ENCODE measurements around the gene DFFA. TPM values are rescaled to one million over a fixed set of nuclear protein-coding genes. Genes with fewer than 3 reads are reported as not detected.

Gene DFFA
- total and polyA plus RNA-seq, 2 experiments from 2014 or later: 24.1 to 30.0 TPM

DNA sequence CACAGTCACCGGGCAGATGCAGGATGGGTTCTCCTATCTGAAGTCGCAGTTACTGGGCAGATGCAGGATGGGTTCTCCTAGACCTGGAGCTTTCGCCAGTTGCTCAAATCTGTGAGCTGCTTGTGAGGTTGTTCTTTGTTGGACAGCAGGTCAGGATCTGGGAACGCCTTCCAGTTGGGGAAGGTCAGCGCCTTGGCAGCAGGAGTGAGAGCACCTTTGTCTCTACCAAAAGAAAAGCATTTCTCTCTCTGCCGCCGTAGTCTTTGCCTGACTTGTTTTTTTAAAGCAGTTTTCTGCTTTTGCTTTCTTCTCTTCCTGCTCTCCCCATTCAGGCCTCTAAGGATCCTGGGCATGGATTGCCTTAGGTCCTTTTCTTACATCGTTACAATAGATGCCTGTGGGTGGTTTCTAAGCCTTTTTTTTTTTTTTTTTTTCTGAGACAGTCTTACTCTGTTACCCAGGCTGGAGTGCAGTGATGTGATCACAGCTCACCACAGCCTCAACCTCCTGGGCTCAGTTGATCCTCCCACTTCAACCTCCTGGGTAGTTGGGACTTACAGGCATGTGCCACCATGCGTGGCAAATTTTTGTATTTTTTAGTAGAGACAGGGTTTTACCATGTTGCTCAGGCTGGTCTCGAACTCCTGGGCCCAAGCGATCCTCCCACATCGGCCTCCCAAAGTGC, 18.1 kb upstream of the DFFA start:
- TF ChIP-seq, protein P1, sequence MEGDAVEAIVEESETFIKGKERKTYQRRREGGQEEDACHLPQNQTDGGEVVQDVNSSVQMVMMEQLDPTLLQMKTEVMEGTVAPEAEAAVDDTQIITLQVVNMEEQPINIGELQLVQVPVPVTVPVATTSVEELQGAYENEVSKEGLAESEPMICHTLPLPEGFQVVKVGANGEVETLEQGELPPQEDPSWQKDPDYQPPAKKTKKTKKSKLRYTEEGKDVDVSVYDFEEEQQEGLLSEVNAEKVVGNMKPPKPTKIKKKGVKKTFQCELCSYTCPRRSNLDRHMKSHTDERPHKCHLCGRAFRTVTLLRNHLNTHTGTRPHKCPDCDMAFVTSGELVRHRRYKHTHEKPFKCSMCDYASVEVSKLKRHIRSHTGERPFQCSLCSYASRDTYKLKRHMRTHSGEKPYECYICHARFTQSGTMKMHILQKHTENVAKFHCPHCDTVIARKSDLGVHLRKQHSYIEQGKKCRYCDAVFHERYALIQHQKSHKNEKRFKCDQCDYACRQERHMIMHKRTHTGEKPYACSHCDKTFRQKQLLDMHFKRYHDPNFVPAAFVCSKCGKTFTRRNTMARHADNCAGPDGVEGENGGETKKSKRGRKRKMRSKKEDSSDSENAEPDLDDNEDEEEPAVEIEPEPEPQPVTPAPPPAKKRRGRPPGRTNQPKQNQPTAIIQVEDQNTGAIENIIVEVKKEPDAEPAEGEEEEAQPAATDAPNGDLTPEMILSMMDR (IDR thresholded peaks at IDR 0.05; ENCODE audit: poor library complexity): no peak
- TF ChIP-seq EZH2 (IDR thresholded peaks at IDR 0.05; ENCODE audit: borderline replicate concordance) (no peak), EZH2phosphoT487 (IDR thresholded peaks at IDR 0.05; ENCODE audit: low read depth, severe bottlenecking, unreplicated experiment) (no peak)
- H3K79me2 ChIP-seq: peaks cover 90% of the 10 kb centered on the region
- no peaks in the 10 kb centered on the region for H3K9me3 ChIP-seq (ENCODE audit: low read depth)
- peaks cover 5% of the 10 kb centered on the region for H3K4me1 ChIP-seq (ENCODE audit: insufficient read depth)
- no peaks in the 10 kb centered on the region for H3K27me3 ChIP-seq
- no peak for DNase-seq (ENCODE audit: low spot score)
- no peak overlapping the region for H3K4me3 ChIP-seq
- H3K27ac ChIP-seq: no peak overlapping the region
- H4K20me1 ChIP-seq (ENCODE audit: insufficient read depth, poor library complexity, severe bottlenecking): peaks cover 36% of the 10 kb centered on the region
- no peaks in the 10 kb centered on the region for H3K36me3 ChIP-seq (replicated peaks; ENCODE audit: insufficient read depth, low read depth)
- H3K4me2 ChIP-seq: peak overlapping the region; percentile 4
- no peaks in the 10 kb centered on the region for H3K9me2 ChIP-seq (replicated peaks; ENCODE audit: insufficient read depth)
- WGBS (ENCODE audit: low lambda C conversion rate, missing lambda C conversion rate): 84% methylated on average over 12 of the region's 12 CpGs
- no peak overlapping the region for H2AFZ ChIP-seq

DNA sequence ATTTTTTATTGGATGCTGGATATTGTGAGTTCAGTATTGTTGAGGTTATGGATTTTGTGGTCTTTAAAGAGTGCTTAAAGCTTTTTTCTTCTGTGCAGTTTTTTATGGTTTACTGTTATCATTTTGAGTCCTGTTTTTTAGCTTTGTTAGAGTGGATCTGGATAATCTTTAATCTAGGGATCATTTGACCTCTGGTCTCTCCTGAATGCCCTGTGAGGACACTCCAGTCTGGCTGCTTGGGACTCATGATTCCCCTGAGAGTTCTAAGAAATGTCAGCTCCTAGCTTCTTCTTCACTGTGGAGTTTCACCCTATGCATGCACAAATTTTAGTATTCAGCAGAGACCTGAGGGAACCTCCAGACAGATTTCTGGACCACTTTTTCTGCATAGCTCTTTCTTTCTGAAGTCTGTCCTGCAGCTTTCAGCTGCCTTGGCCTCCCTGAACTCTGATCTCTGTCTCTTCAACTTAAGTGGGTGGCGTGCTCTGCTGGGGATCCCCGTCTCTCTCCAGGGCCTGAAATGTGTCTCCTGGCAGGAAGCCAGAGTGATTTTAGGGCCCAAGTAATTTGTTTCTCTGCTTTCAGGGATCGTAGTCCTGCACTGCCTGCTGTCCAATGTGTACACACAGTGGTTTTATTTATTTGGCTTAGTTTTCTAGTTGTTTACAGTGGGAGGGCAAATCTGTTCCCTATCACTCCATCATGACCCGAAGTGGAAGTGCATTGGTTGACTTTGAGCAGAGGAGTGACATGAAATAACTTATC, 17.1 kb upstream of the DFFA start:
- H4K20me1 ChIP-seq (ENCODE audit: insufficient read depth, poor library complexity, severe bottlenecking): peaks cover 32% of the 10 kb centered on the region
- no peak for DNase-seq (ENCODE audit: low spot score)
- WGBS (ENCODE audit: low lambda C conversion rate, missing lambda C conversion rate): 29% methylated on average over 4 of the region's 4 CpGs

DNA sequence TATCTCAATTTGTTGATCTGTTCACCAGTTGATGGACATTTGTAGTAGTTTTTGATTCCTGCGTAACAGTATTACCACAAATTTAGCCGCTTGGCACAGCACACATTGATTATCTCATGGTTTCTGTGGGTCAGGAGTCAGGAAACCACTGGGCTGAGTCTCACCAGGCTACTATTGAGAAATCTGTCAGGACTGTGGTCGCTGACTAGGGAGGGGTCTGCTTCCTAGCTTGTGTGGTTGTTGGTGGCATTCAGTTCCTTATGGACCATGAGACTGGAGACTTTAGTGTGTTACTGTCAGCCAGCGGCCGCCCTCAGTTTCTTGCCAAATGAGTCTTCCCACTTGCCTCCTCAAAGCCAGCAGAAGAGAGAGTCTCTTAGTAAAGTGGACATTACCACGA, 12.2 kb upstream of the DFFA start:
- no peak for DNase-seq (ENCODE audit: low spot score)
- Histone ChIP-seq H3K4me2 (no peak overlapping the region), H4K20me1 (ENCODE audit: insufficient read depth, poor library complexity, severe bottlenecking) (peaks cover 21% of the 10 kb centered on the region), H3K9me2 (replicated peaks; ENCODE audit: insufficient read depth) (no peaks in the 10 kb centered on the region), H3K4me3 (no peak overlapping the region), H3K27me3 (no peaks in the 10 kb centered on the region), H3K27ac (no peak overlapping the region), H2AFZ (no peak overlapping the region), H3K79me2 (peaks cover 96% of the 10 kb centered on the region), H3K36me3 (replicated peaks; ENCODE audit: insufficient read depth, low read depth) (no peaks in the 10 kb centered on the region), H3K9me3 (ENCODE audit: low read depth) (no peaks in the 10 kb centered on the region), H3K4me1 (ENCODE audit: insufficient read depth) (no peaks in the 10 kb centered on the region)
- WGBS (ENCODE audit: low lambda C conversion rate, missing lambda C conversion rate): 94% methylated on average over 6 of the region's 6 CpGs
- TF ChIP-seq, protein P1 (IDR thresholded peaks at IDR 0.05; ENCODE audit: poor library complexity): no peak
- TF ChIP-seq EZH2 (IDR thresholded peaks at IDR 0.05; ENCODE audit: borderline replicate concordance): no peak

More for the DNA sequence above, 17.1 kb upstream of the DFFA start:
- Histone ChIP-seq H3K4me3 (no peak overlapping the region), H2AFZ (no peak overlapping the region), H3K9me2 (replicated peaks; ENCODE audit: insufficient read depth) (no peaks in the 10 kb centered on the region), H3K27ac (peak overlapping the region; percentile 12), H3K9me3 (ENCODE audit: low read depth) (no peaks in the 10 kb centered on the region), H3K27me3 (no peaks in the 10 kb centered on the region), H3K4me1 (ENCODE audit: insufficient read depth) (peaks cover 5% of the 10 kb centered on the region), H3K36me3 (replicated peaks; ENCODE audit: insufficient read depth, low read depth) (no peaks in the 10 kb centered on the region), H3K79me2 (peaks cover 97% of the 10 kb centered on the region), H3K4me2 (peak overlapping the region; percentile 4)
- TF ChIP-seq EZH2 (IDR thresholded peaks at IDR 0.05; ENCODE audit: borderline replicate concordance) (no peak), EZH2phosphoT487 (IDR thresholded peaks at IDR 0.05; ENCODE audit: low read depth, severe bottlenecking, unreplicated experiment) (no peak)
- TF ChIP-seq, protein P1 (IDR thresholded peaks at IDR 0.05; ENCODE audit: poor library complexity): no peak
